GM21619 (cell line): ENCODE results near the gene SVBP.
"Not testable (repeated sequence)": the region's sequence is repeated elsewhere in the genome, so short reads cannot be mapped to it uniquely, and the experiment has no call there.

Experiments used
- ATAC-seq: cut with Tn5 transposase; IDR thresholded peaks from one replicate; pipeline ENCODE4 v1.9.1; 2021; ENCODE audit not compliant: unreplicated experiment

SVBP gene

DNA sequence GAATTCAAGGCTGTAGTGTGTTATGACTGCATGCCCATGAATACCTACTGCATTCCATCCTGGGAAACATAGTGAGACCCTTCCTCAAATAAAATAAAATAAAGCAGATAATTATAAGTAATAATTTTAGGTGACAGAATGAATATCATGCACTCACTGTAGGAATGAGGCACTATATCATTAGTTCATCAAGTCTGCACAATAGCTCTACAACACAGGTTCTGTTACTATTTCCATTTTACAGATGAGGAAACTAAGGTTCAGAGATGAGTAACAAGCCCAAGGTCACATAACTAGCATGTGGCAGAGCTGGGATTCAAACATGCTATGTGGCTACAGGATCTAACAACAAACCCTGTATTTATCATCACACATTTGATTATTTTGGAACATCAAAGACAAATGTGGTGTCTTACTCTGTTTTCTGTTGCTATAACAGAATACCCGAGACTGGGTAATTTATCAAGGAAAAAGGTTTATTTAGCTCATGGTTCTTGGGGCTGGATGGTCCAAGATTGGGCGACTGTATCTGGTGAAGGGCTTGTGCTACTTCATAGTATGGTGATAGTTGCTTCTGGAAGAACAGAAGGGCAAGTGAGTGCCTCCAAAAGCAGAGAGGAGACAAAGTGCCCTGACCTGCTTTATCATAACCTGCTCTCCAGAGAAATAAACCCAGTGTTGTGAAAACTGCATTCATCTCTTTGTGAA, 24.4 kb upstream of the SVBP start:
- no peak for ATAC-seq

DNA sequence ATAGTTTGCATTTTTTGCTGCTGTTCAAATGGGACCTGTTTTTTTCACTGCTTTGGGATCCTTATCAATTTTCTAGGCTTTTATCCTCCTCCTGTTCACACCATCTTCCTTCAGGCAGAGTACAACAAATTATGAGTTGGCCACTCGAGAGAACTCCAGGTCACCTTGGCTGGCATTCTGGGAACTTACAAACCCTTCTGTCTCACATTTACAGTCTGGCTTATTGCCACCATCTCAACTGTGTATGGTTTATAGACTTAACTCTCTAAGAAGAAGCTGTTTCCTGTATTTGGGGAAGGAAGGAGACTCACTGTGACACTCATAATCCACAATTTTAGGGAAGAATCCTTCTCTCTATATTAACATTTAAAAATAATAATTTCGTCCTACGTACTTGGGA, 23.8 kb upstream of the SVBP start:
- ATAC-seq, result no peak

DNA sequence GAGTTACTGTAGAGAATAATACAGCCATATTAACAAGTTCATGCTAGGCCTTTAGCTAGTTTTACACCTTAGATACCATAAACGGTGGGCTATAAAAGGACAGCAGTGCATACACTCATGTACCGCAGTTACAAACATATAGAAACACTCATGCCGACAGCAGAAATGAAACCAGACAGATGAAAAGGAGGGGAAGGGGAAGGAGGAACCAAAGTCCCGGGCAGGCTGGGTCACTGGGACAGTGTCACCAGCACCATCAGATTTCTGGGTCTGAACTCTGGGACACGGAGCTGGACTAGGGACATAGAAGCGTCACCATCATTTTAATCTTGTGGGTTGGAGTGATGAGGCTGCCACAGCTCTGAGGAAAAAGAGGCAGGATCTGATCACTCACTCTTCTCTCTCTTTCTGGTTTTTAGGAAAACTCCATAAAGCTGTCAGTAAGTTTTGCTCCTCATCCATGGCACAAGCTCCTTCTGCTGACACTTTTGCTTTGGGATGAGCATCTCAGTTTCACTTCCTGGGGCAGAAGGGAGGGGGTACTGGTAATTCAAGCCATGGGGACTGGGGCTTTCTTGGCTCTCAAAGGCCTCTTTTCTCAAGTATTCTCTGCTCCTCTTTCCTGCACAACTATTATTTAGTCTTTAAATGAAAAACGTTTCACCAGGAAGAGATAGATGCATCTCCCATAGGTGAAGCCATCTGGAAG, 21.4 kb upstream of the SVBP start:
- no peak for ATAC-seq

DNA sequence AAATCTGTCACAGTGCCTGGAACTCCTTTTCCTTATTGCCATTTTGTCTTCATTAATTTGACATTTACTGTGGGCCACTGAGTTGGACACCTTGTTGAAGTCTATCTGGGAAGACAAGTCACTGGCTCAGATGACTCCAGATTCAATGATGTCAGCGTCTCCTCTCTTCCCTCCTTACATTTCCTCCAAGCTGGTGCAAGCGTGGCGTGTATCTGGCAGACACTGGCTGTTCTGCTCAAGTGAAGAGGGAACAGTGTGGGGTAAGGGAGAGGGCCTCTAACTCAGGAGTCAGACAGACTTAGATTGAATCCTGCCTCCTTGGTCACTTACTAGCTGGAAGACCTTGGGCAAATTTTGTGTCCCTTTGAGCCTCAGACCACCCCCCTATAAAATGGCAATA, 20.5 kb upstream of the SVBP start:
- ATAC-seq, result no peak

DNA sequence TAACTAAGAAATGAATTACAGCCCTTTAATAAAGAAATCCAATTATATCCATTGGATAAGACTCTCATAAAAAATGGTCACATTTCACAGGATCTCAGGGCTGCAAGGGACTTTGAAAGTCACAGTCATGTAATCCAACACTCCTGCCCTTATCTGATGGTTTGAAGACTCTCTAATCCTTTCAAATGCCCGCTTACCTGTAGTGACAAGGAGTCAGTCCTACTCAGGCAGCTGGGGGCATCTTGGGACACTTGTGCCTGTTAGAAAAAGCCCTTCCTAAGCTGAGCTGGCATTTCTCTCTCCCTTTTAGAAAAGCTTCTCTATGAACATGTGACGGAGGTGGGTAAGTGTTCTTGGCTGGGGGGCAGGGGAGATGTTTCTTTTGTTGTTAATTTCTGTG, 18.2 kb upstream of the SVBP start:
- no peak for ATAC-seq

DNA sequence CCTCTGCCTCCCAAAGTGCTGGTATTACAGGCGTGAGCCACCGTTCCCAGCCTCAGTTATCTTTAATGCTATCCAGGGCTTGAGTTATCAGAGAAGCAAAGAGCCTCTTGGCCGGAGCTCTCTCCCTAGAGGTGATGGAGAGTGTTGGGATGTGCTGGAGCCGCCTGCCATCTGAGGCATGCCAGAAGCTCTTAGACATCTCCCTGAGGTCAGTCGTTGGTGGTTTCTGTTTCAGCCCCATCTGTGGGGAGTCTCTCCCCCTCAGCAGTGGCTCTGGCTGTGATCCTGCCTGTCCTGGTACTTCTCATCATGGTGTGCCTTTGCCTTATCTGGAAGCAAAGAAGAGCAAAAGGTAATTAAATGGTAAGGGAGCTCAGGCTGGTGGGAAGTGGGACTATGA, 17.6 kb upstream of the SVBP start:
- ATAC-seq, result no peak

DNA sequence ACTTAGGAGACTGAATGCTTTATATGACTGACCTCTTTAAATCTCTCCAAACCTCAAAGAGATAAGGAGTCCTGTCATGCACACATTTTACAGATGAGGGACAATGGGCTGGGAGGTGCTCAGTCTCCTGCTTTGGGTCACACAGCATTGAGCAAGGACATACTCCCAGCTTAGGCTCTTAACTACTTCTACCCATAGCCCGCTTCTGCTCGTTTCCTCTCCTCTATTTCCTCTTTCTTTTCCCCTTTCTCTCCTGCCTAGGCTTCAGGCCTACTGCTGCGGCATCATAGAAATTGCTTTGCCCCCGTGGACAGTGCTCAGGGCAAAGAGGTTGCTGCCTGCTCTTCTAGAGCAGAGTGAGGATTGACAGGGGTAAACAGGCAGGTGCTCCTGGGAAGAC, 16.8 kb upstream of the SVBP start:
- ATAC-seq, result no peak

DNA sequence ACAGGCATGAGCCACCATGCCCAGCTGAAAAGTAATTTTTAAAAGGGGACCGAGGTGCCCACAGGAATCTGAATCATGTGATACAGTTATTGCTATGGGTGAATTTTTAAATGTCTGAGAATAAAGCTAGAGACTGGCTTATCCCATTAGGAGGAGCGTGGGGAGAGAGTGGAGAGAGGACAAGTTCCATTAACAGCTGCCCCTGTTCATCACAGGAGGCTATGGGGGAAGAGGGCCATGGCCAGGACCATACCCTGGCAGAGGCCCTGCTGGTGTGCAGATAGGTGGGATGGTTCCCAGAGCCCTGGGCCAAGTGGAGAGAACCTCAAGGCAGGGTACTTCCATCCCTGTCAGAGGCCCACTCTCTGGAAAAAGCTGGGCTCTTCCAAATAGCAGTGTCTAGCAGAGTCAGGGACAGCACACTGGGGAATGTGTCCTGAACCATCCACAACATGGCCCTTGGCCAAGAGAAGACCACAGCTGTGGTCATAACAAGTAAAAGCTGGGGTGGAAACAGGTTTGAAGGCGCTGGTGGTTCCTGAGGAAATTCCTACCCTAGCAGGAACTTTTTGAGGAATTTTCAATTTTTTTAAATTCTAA, 15.5 kb upstream of the SVBP start:
- ATAC-seq, result no peak

DNA sequence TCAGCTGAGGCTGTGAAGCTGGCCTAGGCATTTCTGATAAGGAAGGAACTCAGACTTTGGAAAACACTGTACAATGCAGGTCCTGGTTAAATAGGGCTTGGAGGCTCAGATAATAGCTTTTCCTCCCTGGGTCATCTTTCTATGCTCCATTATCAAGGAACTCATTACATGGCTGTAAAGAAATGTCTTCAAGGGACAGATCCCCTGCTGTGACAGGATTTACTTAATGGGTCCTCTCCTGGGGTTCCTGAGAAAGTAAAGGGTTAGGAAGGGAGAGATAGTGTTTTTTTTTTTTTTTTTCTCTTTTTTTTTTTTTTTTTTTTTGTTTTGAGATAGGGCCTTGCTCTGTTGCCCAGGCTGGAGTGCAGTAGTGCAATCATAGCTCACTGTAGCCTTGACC, 14.1 kb upstream of the SVBP start:
- no peak for ATAC-seq

DNA sequence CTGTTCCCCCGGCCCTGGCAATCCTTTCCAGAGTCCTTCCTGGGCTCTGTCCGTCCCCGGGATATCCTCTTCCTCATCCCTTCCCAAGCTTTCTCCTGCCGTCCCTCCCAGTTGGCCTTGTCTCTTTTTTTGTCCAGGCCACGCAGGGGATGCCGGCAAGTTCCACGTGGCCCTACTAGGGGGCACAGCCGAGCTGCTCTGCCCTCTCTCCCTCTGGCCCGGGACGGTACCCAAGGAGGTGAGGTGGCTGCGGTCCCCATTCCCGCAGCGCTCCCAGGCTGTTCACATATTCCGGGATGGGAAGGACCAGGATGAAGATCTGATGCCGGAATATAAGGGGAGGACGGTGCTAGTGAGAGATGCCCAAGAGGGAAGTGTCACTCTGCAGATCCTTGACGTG, 13.4 kb upstream of the SVBP start:
- ATAC-seq, result no peak

DNA sequence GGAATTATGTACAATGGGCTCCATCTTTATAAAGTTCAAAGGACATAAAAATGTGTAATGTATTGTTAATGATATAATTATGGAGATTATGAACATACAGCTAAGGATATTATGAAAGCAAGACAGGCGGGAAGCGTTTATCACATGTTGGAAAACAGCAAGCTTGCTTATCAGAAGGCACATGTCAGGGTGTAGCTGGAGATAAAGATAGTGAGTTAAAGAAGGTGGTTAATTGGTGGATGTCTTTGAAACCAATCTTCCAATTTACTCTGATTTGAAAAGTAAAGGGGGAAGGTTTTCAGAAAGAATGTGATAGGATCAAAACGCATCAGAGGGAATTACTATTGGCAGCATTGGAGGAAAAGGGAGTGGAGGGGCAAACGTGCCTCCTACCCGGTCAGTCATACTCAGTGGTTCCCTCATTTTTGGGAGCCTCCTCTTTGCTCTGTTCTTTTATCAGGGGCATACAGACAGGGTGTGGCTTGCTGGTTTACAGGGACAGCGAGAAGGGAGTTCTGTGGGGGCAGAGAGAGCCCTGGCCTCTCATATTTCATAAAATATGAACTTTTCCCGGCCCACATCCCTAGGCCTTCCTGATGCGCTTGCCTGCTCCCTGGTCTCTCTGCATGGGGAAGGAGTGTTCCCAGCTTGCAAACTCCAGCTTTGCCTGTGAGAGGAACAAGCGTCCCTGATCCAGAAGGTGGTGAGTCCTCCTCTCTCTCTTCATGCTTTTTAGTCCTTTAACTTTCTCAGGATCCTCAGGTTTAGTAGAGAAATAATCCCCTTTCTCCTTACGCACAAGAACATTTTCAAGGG, 8.0 kb upstream of the SVBP start:
- no peak for ATAC-seq

DNA sequence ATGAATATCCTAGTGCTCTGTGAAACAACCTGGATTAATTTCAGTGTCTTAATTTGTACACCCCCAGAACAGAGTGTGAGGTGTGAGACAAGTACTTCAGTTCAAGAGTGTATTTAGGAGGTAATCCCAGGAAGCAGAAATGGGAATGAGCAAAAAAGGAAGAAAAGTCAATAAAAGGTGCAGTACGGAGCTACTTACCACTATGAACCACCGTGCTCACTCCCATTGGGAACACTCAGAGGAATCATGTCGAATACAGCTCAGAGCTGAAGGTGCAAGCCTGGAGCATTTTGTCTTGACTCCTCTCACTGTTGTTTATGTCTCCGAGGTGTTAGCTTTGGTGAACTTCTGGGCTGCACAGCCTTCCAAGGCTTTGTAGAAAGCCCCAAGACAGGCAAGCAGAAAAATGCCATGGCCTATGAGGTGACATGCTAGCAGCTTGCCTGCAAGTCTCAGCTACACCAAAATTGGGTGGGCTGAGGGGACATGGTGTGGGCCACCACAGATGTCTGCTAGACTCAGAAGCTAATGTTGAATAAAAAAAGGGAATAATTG, 7.4 kb upstream of the SVBP start:
- no peak for ATAC-seq

DNA sequence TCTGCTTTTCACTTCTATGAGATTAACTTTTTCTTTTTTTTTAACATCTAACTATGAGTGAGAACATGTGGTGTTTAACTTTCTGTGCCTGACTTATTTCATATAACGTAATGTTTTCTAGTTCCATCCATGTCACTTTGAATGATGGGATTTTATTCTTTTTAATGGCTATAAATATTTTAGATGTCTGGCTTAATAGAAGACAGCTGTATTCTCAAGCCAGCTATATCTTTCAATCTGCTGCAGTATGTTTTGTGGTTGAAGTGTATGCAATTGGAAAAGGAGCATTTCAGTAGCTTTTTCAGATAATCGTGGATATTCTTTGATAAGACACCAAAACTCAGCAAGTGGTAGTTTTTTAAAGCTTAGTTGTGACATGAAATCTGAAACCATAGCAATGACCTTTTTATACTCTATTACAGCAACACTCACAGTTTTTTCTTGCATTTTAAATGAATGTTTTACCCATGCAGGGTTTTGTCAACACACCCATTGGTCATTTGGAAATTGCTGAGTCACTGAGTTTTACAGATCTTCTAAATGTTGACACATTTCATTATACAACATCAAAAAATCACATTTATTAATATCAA, 5.7 kb upstream of the SVBP start:
- ATAC-seq, result no peak

DNA sequence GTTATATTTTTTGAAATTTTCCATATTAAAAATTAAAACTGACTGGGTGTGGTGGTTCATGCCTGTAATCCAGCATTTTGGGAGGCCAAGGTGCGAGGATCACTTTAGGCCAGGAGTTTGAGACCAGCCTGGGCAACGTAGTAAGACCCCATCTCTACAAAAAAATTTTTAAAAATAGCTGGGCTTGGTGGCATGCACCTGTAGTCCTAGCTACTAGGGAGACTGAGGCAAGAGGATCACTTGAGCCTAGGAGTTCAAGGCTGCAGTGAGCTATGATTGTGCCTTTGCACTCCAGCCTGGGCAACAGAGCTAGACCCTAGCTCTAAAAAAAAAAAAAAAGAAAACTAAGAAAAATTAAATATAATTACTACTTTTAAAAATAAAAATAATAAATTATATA, 4.5 kb upstream of the SVBP start:
- no peak for ATAC-seq

DNA sequence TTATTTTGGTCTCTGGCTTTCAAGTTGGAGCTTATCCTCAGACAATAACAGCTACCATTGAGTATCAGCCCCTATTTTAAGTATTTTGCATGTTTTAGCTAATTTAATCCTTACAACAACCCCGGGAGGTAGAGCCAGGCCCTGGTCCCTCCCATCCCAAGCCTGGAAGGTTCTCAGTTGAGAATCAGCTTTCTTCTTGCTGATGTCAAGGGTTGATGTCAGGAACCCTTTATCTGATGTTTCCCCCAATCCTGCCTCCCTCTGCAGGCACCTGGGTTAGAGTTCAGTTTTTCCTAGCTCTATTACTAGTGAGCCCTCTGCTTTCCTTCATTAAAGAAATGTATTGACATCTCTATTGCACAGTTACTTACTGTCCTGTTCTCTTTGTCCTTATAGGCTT, 3.6 kb upstream of the SVBP start:
- ATAC-seq, result no peak

DNA sequence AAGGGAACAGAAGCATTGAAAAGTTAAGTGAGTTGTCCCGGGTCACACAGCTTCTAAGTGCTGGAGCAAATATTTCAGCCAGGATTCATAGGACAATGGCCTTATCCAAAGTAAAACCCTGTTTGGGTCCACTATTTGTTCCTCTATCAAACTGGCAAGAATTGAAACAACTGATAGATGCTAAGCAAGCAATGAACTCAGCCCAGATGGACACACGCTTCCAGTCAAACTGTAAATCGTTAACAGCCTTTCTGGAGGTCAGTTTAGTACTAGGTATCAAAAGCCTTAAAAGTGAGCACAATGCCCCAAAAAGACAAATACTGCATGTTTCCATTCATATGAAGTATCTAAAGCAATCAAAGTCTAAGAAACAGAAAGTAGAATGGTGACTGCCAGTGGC, 779 bp upstream of the SVBP start:
- ATAC-seq, result no peak

DNA sequence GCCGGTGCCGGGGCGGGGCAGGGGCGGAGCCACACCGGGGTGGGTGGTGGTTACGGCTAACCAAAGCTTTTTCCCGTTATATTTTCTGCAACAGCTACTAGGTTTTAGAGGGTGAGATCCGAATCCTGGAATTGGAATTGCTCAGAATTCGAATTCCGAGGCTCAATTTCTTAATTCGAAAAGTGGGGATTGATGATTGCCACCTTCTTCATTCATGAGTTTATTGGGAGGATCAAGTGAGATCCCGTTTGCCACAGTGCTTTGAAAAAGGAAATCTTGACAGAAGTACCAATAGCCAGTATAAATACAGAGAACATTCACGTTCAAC, 207 bp upstream of the SVBP start:
- no peak for ATAC-seq

DNA sequence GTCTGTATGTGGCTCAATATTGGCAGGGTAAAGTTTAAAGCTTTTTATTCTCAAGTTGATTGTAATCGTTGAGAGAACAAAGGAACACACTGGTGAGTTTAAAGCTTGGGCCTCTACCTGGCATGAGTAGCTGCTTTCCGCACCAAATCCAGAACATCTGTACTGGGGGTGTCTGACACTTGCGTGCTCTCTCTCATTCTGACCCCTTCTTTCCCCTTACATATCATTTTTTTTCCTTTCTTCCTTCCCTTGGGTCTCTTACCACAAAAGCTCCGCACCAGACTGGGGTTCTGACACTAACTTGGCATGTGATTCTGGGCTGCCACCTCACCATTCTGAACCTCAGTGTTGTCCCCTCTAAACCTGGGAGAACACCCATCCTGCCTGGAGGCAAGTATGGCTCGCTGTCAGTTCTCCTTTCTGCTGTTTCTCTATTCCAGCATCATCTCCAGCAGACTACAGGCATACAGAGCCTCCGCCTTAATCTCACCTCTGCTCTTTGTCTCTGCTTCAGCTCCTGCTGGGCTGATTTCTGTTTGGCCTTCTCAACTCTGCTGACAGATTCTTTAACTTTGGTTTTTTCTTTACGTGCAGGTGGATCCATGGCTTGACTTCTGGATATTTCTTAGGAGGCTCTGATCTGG, 1.1 kb downstream of the SVBP start:
- ATAC-seq, result no peak

DNA sequence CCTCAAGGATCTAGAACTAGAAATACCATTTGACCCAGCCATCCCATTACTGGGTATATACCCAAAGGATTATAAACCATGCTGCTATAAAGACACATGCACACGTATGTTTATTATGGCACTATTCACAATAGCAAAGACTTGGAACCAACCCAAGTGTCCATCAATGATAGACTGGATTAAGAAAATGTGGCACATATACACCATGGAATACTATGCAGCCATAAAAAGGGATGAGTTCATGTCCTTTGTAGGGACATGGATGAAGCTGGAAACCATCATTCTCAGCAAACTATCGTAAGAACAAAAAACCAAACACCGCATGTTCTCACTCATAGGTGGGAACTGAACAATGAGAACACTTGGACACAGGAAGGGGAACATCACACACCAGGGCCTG, 2.4 kb downstream of the SVBP start:
- ATAC-seq, result not testable (repeated sequence)

DNA sequence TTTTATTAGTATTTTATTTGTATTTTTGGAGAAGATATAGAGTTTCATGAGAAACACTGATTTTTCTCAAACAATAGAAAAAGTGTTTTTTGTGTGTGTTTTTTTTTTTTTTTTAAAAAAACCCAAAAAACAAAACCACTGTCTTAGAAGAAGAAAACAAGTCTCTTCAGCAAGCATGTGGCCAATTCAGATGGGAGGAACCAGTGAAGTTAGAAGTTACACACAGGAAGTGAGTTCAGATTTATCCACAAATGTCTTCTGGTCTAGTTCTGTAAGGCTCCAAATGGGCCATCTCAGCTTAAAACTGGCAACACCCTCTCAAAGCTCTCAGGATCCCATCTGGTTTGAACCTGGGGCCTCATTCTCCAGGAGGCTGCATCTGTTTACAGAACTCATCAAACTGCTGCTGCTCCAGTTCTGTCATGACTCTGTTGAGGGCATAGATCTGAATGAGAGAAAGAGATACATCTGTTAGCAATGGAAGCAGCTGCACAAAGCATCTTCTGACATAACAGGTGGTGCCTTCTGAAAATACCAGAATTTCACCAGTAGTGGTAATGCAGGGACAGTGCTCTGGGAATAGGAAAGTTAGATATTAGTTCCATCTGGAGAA, 10.0 kb downstream of the SVBP start:
- ATAC-seq, result no peak
